IMR-90 (cell line): ENCODE measurements around the gene CNTN5. TPM values are rescaled to one million over a fixed set of nuclear protein-coding genes. Genes with fewer than 3 reads are reported as not detected.

ENCODE experiments used
- ATAC-seq: fragments of 200-7000 bp; cut with Tn5 transposase; 2 replicates; pipeline ENCODE4 v1.9.1; 2020; ENCODE audit warnings: low read depth, mild to moderate bottlenecking, moderate library complexity
- BruUV-seq: library from RNA; stranded (reverse); fragments of 400-500 nt; replicated peaks from 2 replicates; lab custom pipeline; 2021; lab: Mats Ljungman, UMichigan
- CTCF ChIA-PET: fragments of 300-600 bp; formaldehyde crosslinking; extraction: SDS; loops from one replicate; lab custom pipeline; 2021; ENCODE audit warnings: antibody characterized with exemption; lab: Yijun Ruan, JAX
- POLR2A ChIA-PET: fragments of 300-600 bp; sonication (Branson Sonifier 250); formaldehyde crosslinking; loops from one replicate; lab custom pipeline; 2022; ENCODE audit warnings: antibody characterized with exemption; ENCODE audit not compliant: unreplicated experiment; lab: Charles Lee
- DNase-seq: peaks from one replicate; pipeline ENCODE4 v3.0.0; 2013
- H2AFZ ChIP-seq: replicated peaks from 2 replicates; pipeline ENCODE3; 2013; ENCODE audit warnings: low read length, mild to moderate bottlenecking; ENCODE audit not compliant: poor library complexity
- H2AK5ac ChIP-seq: 2 replicates; pipeline ENCODE4 v1.6.1; 2013; ENCODE audit warnings: low read depth, low read length, inconsistent platforms
- H2AK9ac ChIP-seq: replicated peaks from 2 replicates; pipeline ENCODE3; 2013; ENCODE audit warnings: mild to moderate bottlenecking, low read depth, low read length, moderate library complexity; ENCODE audit not compliant: poor library complexity
- H2BK120ac ChIP-seq: 2 replicates; pipeline ENCODE4 v1.6.1; 2013; ENCODE audit warnings: low read depth, low read length, inconsistent platforms
- H2BK15ac ChIP-seq: 3 replicates; pipeline ENCODE4 v1.6.1; 2013; ENCODE audit warnings: low read depth, low read length, inconsistent platforms
- H2BK20ac ChIP-seq: 2 replicates; pipeline ENCODE4 v1.6.1; 2013; ENCODE audit warnings: low read depth, mild to moderate bottlenecking, inconsistent platforms, low read length, moderate library complexity
- H2BK5ac ChIP-seq: 2 replicates; pipeline ENCODE4 v1.6.1; 2013; ENCODE audit warnings: mild to moderate bottlenecking, low read depth, low read length, inconsistent platforms; ENCODE audit not compliant: poor library complexity, severe bottlenecking
- H3K14ac ChIP-seq: replicated peaks from 2 replicates; pipeline ENCODE4 v1.6.1; 2013; ENCODE audit warnings: low read depth, low read length, inconsistent platforms
- H3K18ac ChIP-seq: 2 replicates; pipeline ENCODE4 v1.6.1; 2013; ENCODE audit warnings: low read depth, low read length, control low read depth
- H3K23ac ChIP-seq: 2 replicates; pipeline ENCODE4 v1.6.1; 2013; ENCODE audit warnings: low read depth, low read length, inconsistent platforms
- H3K27ac ChIP-seq: 2 replicates; pipeline ENCODE4 v1.5.1; 2013; ENCODE audit warnings: mild to moderate bottlenecking, control low read depth, low read length; ENCODE audit not compliant: insufficient read depth
- H3K27me3 ChIP-seq: 2 replicates; pipeline ENCODE4 v1.6.1; 2013; ENCODE audit warnings: low read length; ENCODE audit not compliant: control insufficient read depth, insufficient read depth
- H3K36me3 ChIP-seq: 2 replicates; pipeline ENCODE4 v1.6.1; 2013; ENCODE audit warnings: low read length, mixed read lengths; ENCODE audit not compliant: control insufficient read depth, insufficient read depth
- H3K4ac ChIP-seq: 2 replicates; pipeline ENCODE4 v1.6.1; 2013; ENCODE audit warnings: low read depth, low read length, inconsistent platforms
- H3K4me1 ChIP-seq: 2 replicates; pipeline ENCODE4 v1.6.1; 2013; ENCODE audit warnings: low read length, mixed read lengths; ENCODE audit not compliant: control insufficient read depth, insufficient read depth
- H3K4me2 ChIP-seq: 2 replicates; pipeline ENCODE4 v1.6.1; 2013; ENCODE audit warnings: low read depth, mild to moderate bottlenecking, control low read depth, low read length, moderate library complexity
- H3K4me3 ChIP-seq: 2 replicates; pipeline ENCODE4 v1.5.1; 2013; ENCODE audit warnings: low read depth, mild to moderate bottlenecking, control low read depth, low read length, moderate library complexity; ENCODE audit not compliant: insufficient read depth
- H3K56ac ChIP-seq: 2 replicates; pipeline ENCODE4 v1.6.1; 2013; ENCODE audit warnings: low read length, inconsistent platforms; ENCODE audit not compliant: insufficient read depth; ENCODE audit errors: extremely low read depth
- H3K79me1 ChIP-seq, 2 experiments: 2 replicates each; pipeline ENCODE4 v1.6.1; 2013; ENCODE audit warnings: low read length in 2 of 2, inconsistent platforms in 1 of 2, low read depth in 1 of 2
- H3K9ac ChIP-seq: 2 replicates; pipeline ENCODE4 v1.6.1; 2013; ENCODE audit warnings: low read depth, low read length, control low read depth
- H3K9me1 ChIP-seq: 2 replicates; pipeline ENCODE4 v1.6.1; 2013; ENCODE audit warnings: low read length, inconsistent platforms; ENCODE audit not compliant: insufficient read depth
- H3K9me3 ChIP-seq: 2 replicates; pipeline ENCODE4 v1.6.1; 2013; ENCODE audit warnings: low read length; ENCODE audit not compliant: control insufficient read depth, insufficient read depth
- H4K20me1 ChIP-seq: 2 replicates; pipeline ENCODE4 v1.6.1; 2013; ENCODE audit warnings: low read length, inconsistent platforms; ENCODE audit not compliant: insufficient read depth
- H4K5ac ChIP-seq: 2 replicates; pipeline ENCODE4 v1.6.1; 2013; ENCODE audit warnings: mild to moderate bottlenecking, low read depth, low read length, control low read depth
- H4K8ac ChIP-seq, 2 experiments: 2 replicates each; pipeline ENCODE4 v1.6.1; 2013; ENCODE audit warnings: low read depth in 2 of 2, low read length in 2 of 2, control low read depth in 1 of 2, inconsistent platforms in 1 of 2
- H4K91ac ChIP-seq: 2 replicates; pipeline ENCODE4 v1.6.1; 2013; ENCODE audit warnings: low read depth, low read length, inconsistent platforms; ENCODE audit not compliant: insufficient read depth
- BHLHE40 ChIP-seq: fragments of 150-350 bp; IDR thresholded peaks from 2 replicates; pipeline ENCODE4 v1.6.1; 2016; ENCODE audit warnings: mild to moderate bottlenecking, low read depth, low read length
- MXI1 ChIP-seq: IDR thresholded peaks from 2 replicates; pipeline ENCODE4 v1.6.1; 2012; ENCODE audit warnings: low read depth, mild to moderate bottlenecking, low read length, moderate library complexity, borderline replicate concordance
- POLR2A ChIP-seq: IDR thresholded peaks from 2 replicates; pipeline ENCODE4 v1.6.1; 2012; ENCODE audit warnings: mild to moderate bottlenecking, low read depth, low read length
- SMC3 ChIP-seq: fragments of 150-350 bp; IDR thresholded peaks from 2 replicates; pipeline ENCODE4 v1.6.1; 2016; ENCODE audit warnings: low read depth, mild to moderate bottlenecking, antibody characterized with exemption, low read length, moderate library complexity
- WGBS, 2 experiments: methylation state at CpG; one replicate each; pipeline versions ENCODE4 v1.1.5 to v1.1.7; 2013; ENCODE audit warnings: missing lambda C conversion rate in 2 of 2; ENCODE audit not compliant: insufficient read length in 1 of 2; ENCODE audit errors: extremely low coverage in 2 of 2; 5-methylcytosine and 5-hydroxymethylcytosine counted together
- dilution Hi-C: fragments of 300-500 bp; cut with HindIII; formaldehyde crosslinking; loops from one replicate; pipeline ENCODE4 v1.14.3; 2018; ENCODE audit warnings: low sequenced_read_pairs; ENCODE audit not compliant: unreplicated experiment
- in situ Hi-C: fragments of 300-500 bp; cut with MboI; formaldehyde crosslinking; loops from 3 replicates; pipeline ENCODE4 v1.14.3; 2019; ENCODE audit warnings: low sequenced_read_pairs, inconsistent platforms, mixed read lengths
- intact Hi-C: fragments of 100-400 bp; cut with micrococcal nuclease; formaldehyde crosslinking; loops from 2 replicates; pipeline ENCODE4 v1.10.0; 2022
- polyA plus RNA-seq, 3 experiments: library from polyadenylated mRNA; depleted of rRNA; stranded (reverse); fragments of >200 nt; gene quantifications; 2 replicates each; pipeline ENCODE4 v1.2.3, GENCODE V29; 2012; ENCODE audit warnings: low replicate concordance in 1 of 3
- total RNA-seq: library from RNA; depleted of rRNA; stranded (reverse); fragments of >200 nt; gene quantifications from 2 replicates; pipeline ENCODE4 v1.2.3, GENCODE V29; 2012

The CNTN5 gene
- total and polyA plus RNA-seq, 2 of the 4 experiments (the other 2 are of a cell fraction) = not detected

GRCh38 chr11:100182927-100183326, 1162.2 kb downstream of the CNTN5 start:
- no peak overlapping the region for H2AK5ac ChIP-seq
- no peak overlapping the region for H4K5ac ChIP-seq
- no peak overlapping the region for H2BK15ac ChIP-seq
- ATAC-seq (no peak), DNase-seq (no peak)
- ChIA-PET POLR2A (interaction anchor here (0.6 kb wide), 1 partner anchor 630 kb away, joined by 3 read pairs; no protein-coding TSS in a partner anchor), CTCF (interaction anchor here (0.6 kb wide), 1 partner anchor 21 kb away, joined by 3 read pairs; no protein-coding TSS in a partner anchor)
- H3K9me1 ChIP-seq = no peaks in the 10 kb centered on the region
- no peak overlapping the region for H4K91ac ChIP-seq
- no peaks in the 10 kb centered on the region for H3K36me3 ChIP-seq
- H2AK9ac ChIP-seq = no peak overlapping the region
- no peaks in the 10 kb centered on the region for H3K27me3 ChIP-seq
- no peak overlapping the region for H3K4me3 ChIP-seq
- no TSS peak for BruUV-seq
- no peak overlapping the region for H3K27ac ChIP-seq
- H3K79me1 ChIP-seq = no peaks in the 10 kb centered on the region
- no peak overlapping the region for H3K4ac ChIP-seq
- no peak overlapping the region for H3K56ac ChIP-seq
- H4K8ac ChIP-seq = no peak overlapping the region
- H3K4me1 ChIP-seq = no peaks in the 10 kb centered on the region
- no peak overlapping the region for H2BK5ac ChIP-seq
- no peak overlapping the region for H3K14ac ChIP-seq
- no peak overlapping the region for H3K4me2 ChIP-seq
- H4K20me1 ChIP-seq = no peaks in the 10 kb centered on the region
- H2BK120ac ChIP-seq = no peak overlapping the region
- dilution Hi-C loops (no loop called here), intact Hi-C loops (no loop called here), in situ Hi-C loops (no loop called here)
- no CpG with 5 or more reads among the region's 2 CpGs for WGBS, 2 experiments
- H3K9ac ChIP-seq = no peak overlapping the region
- TF ChIP-seq BHLHE40 (no peak), POLR2A (no peak), SMC3 (no peak), MXI1 (no peak)
- no peak overlapping the region for H3K18ac ChIP-seq
- no peaks in the 10 kb centered on the region for H3K9me3 ChIP-seq
- no peak overlapping the region for H2AFZ ChIP-seq
- H2BK20ac ChIP-seq = no peak overlapping the region
- H3K23ac ChIP-seq = no peak overlapping the region
